ENCODE measurements around the gene NCCRP1. TPM values are rescaled to one million over a fixed set of nuclear protein-coding genes. Genes with fewer than 3 reads are reported as not detected.
"Not testable (repeated sequence)": the region's sequence is repeated elsewhere in the genome, so short reads cannot be mapped to it uniquely, and the experiment has no call there.

NCCRP1 gene
- total and polyA plus RNA-seq, 7 experiments from 2014 or later = not detected

GRCh38 chr19:39212375-39212742 lies 15.6 kb downstream of the NCCRP1 start:
- Mint-ChIP-seq H3K36me3 (peaks cover 0 to 5% (median 4%) of the 10 kb centered on the region in 5 donors), H3K27ac (no peak overlapping the region), H3K4me1 (no peaks in the 10 kb centered on the region), H3K4me3 (no peak overlapping the region), H3K27me3 (peaks cover 0 to 13% (median 5%) of the 10 kb centered on the region in 5 donors), H3K9me3 (peaks cover 0 to 5% (median 0%) of the 10 kb centered on the region in 11 donors)
- ChIA-PET POLR2A (no interaction called here), CTCF (interaction anchor here (0.6 to 1.1 kb wide), 2 partner anchors 94 to 114 kb away, joined by 3 read pairs; no protein-coding TSS in a partner anchor)
- peak in 8 of 9 donors; percentile 24 to 58 (median 46) for DNase-seq
- intact Hi-C loops (cut with micrococcal nuclease) = loop anchor here (1.0 kb wide), 5 partner anchors 116 to 328 kb away; partner anchors contain the start of genes PLEKHG2 (in 2 of the 2), EID2 (in 1 of the 2), EID2B (in 1 of the 2) and MED29 (in 1 of the 2)
- Histone ChIP-seq H3K4me1 (ENCODE audit: control insufficient read depth in 2 of 2, insufficient read depth in 2 of 2, low read length in 2 of 2) (no peaks in the 10 kb centered on the region), H3K27me3 (ENCODE audit: control insufficient read depth in 2 of 2, insufficient read depth in 2 of 2, low read length in 2 of 2) (no peaks in the 10 kb centered on the region), H3K27ac (ENCODE audit: low read depth, low read length) (no peak overlapping the region), H3K4me3 (ENCODE audit: low read length) (no peak overlapping the region), H3K36me3 (ENCODE audit: control insufficient read depth in 2 of 3, insufficient read depth in 3 of 3, low read length in 3 of 3) (no peaks in the 10 kb centered on the region), H3K9me3 (ENCODE audit: control insufficient read depth in 2 of 3, low read length in 3 of 3) (no peaks in the 10 kb centered on the region)
- ATAC-seq = peak; percentile 80

- ATAC-seq; H3K36me3 ChIP-seq (ENCODE audit: control insufficient read depth in 2 of 3, insufficient read depth in 3 of 3, low read length in 3 of 3); H3K27ac ChIP-seq (ENCODE audit: low read depth, low read length); H3K9me3 Mint-ChIP-seq; H3K27me3 ChIP-seq (ENCODE audit: control insufficient read depth in 2 of 2, insufficient read depth in 2 of 2, low read length in 2 of 2); intact Hi-C loops (cut with micrococcal nuclease); H3K4me3 ChIP-seq (ENCODE audit: low read length); DNase-seq; H3K27ac Mint-ChIP-seq; H3K4me3 Mint-ChIP-seq; H3K9me3 ChIP-seq (ENCODE audit: control insufficient read depth in 2 of 3, low read length in 3 of 3); CTCF ChIA-PET; H3K36me3 Mint-ChIP-seq; H3K4me1 Mint-ChIP-seq; H3K4me1 ChIP-seq (ENCODE audit: control insufficient read depth in 2 of 2, insufficient read depth in 2 of 2, low read length in 2 of 2): not testable (repeated sequence)
- POLR2A ChIA-PET = interaction anchor here (0.6 kb wide), 1 partner anchor 1074 kb away, joined by 4 read pairs; no protein-coding TSS in a partner anchor
- H3K27me3 Mint-ChIP-seq = peaks cover 7 to 33% (median 9%) of the 10 kb centered on the region in 5 donors
Observed at GRCh38 chr19:39215323-39215722, 18.6 kb downstream of the NCCRP1 start.

- Mint-ChIP-seq H3K27ac (no peak overlapping the region), H3K9me3 (peaks cover 0 to 5% (median 0%) of the 10 kb centered on the region in 11 donors), H3K4me3 (no peak overlapping the region), H3K36me3 (peaks cover 0 to 10% (median 4%) of the 10 kb centered on the region in 5 donors), H3K4me1 (peaks cover 0 to 3% (median 0%) of the 10 kb centered on the region in 7 donors), H3K27me3 (peaks cover 9 to 46% (median 17%) of the 10 kb centered on the region in 5 donors)
- ATAC-seq (no peak), DNase-seq (no peak)
- no peak overlapping the region for H3K27ac ChIP-seq (ENCODE audit: low read depth, low read length)
- POLR2A ChIA-PET = no interaction called here
- no peaks in the 10 kb centered on the region for H3K9me3 ChIP-seq (ENCODE audit: control insufficient read depth in 2 of 3, low read length in 3 of 3)
- H3K4me3 ChIP-seq (ENCODE audit: low read length) = no peak overlapping the region
- H3K4me1 ChIP-seq (ENCODE audit: control insufficient read depth in 2 of 2, insufficient read depth in 2 of 2, low read length in 2 of 2) = no peaks in the 10 kb centered on the region
- H3K27me3 ChIP-seq (ENCODE audit: control insufficient read depth in 2 of 2, insufficient read depth in 2 of 2, low read length in 2 of 2) = no peaks in the 10 kb centered on the region
- CTCF ChIA-PET = no interaction called here
- H3K36me3 ChIP-seq (ENCODE audit: control insufficient read depth in 2 of 3, insufficient read depth in 3 of 3, low read length in 3 of 3) = no peaks in the 10 kb centered on the region
- intact Hi-C loops (cut with micrococcal nuclease) = no loop called here
Observed at GRCh38 chr19:39217094-39217493, 20.3 kb downstream of the NCCRP1 start.

- Mint-ChIP-seq H3K27me3 (peaks cover 12 to 52% (median 20%) of the 10 kb centered on the region in 5 donors), H3K36me3 (peaks cover 0 to 10% (median 4%) of the 10 kb centered on the region in 5 donors), H3K27ac (no peak overlapping the region), H3K4me3 (peak overlapping the region in 1 of 10 donors; percentile 5), H3K9me3 (peaks cover 0 to 5% (median 0%) of the 10 kb centered on the region in 11 donors), H3K4me1 (peaks cover 0 to 3% (median 0%) of the 10 kb centered on the region in 7 donors)
- intact Hi-C loops (cut with micrococcal nuclease) = no loop called here
- Histone ChIP-seq H3K4me3 (ENCODE audit: low read length) (no peak overlapping the region), H3K4me1 (ENCODE audit: control insufficient read depth in 2 of 2, insufficient read depth in 2 of 2, low read length in 2 of 2) (no peaks in the 10 kb centered on the region), H3K9me3 (ENCODE audit: control insufficient read depth in 2 of 3, low read length in 3 of 3) (no peaks in the 10 kb centered on the region), H3K27me3 (ENCODE audit: control insufficient read depth in 2 of 2, insufficient read depth in 2 of 2, low read length in 2 of 2) (no peaks in the 10 kb centered on the region), H3K36me3 (ENCODE audit: control insufficient read depth in 2 of 3, insufficient read depth in 3 of 3, low read length in 3 of 3) (no peaks in the 10 kb centered on the region), H3K27ac (ENCODE audit: low read depth, low read length) (no peak overlapping the region)
- ATAC-seq (no peak), DNase-seq (no peak)
- ChIA-PET POLR2A (no interaction called here), CTCF (interaction anchor here (0.6 to 0.9 kb wide), 2 partner anchors 128 to 417 kb away, joined by 3 to 4 read pairs; no protein-coding TSS in a partner anchor)
Observed at GRCh38 chr19:39218230-39219007, 21.7 kb downstream of the NCCRP1 start.

GRCh38 chr19:39219108-39219507 lies 22.3 kb downstream of the NCCRP1 start:
- peaks cover 14 to 52% (median 20%) of the 10 kb centered on the region in 5 donors for H3K27me3 Mint-ChIP-seq
- DNase-seq, CTCF ChIA-PET: not testable (repeated sequence)

GRCh38 chr19:39223703-39224279 lies 27.0 kb downstream of the NCCRP1 start:
- ChIA-PET POLR2A (interaction anchor here (0.6 kb wide), 1 partner anchor 141 kb away, joined by 3 read pairs; no protein-coding TSS in a partner anchor), CTCF (no interaction called here)
- Mint-ChIP-seq H3K36me3 (peaks cover 0 to 5% (median 0%) of the 10 kb centered on the region in 5 donors), H3K4me1 (peaks cover 0 to 6% (median 0%) of the 10 kb centered on the region in 7 donors), H3K9me3 (peaks cover 0 to 2% (median 0%) of the 10 kb centered on the region in 11 donors), H3K27ac (no peak overlapping the region), H3K27me3 (peaks cover 17 to 38% (median 32%) of the 10 kb centered on the region in 5 donors), H3K4me3 (no peak overlapping the region)
- Histone ChIP-seq H3K9me3 (ENCODE audit: control insufficient read depth in 2 of 3, low read length in 3 of 3) (no peaks in the 10 kb centered on the region), H3K4me1 (ENCODE audit: control insufficient read depth in 2 of 2, insufficient read depth in 2 of 2, low read length in 2 of 2) (no peaks in the 10 kb centered on the region), H3K27ac (ENCODE audit: low read depth, low read length) (no peak overlapping the region), H3K27me3 (ENCODE audit: control insufficient read depth in 2 of 2, insufficient read depth in 2 of 2, low read length in 2 of 2) (no peaks in the 10 kb centered on the region), H3K4me3 (ENCODE audit: low read length) (no peak overlapping the region), H3K36me3 (ENCODE audit: control insufficient read depth in 2 of 3, insufficient read depth in 3 of 3, low read length in 3 of 3) (no peaks in the 10 kb centered on the region)
- DNase-seq = peak in 1 of 9 donors; percentile 17
- intact Hi-C loops (cut with micrococcal nuclease) = no loop called here
- ATAC-seq = no peak

More at GRCh38 chr19:39219108-39219507, 22.3 kb downstream of the NCCRP1 start:
- H3K27ac ChIP-seq (ENCODE audit: low read depth, low read length); intact Hi-C loops (cut with micrococcal nuclease); H3K4me1 ChIP-seq (ENCODE audit: control insufficient read depth in 2 of 2, insufficient read depth in 2 of 2, low read length in 2 of 2); H3K4me1 Mint-ChIP-seq; H3K4me3 Mint-ChIP-seq; H3K9me3 ChIP-seq (ENCODE audit: control insufficient read depth in 2 of 3, low read length in 3 of 3); H3K4me3 ChIP-seq (ENCODE audit: low read length); H3K27ac Mint-ChIP-seq; ATAC-seq; H3K27me3 ChIP-seq (ENCODE audit: control insufficient read depth in 2 of 2, insufficient read depth in 2 of 2, low read length in 2 of 2); H3K9me3 Mint-ChIP-seq; H3K36me3 ChIP-seq (ENCODE audit: control insufficient read depth in 2 of 3, insufficient read depth in 3 of 3, low read length in 3 of 3); POLR2A ChIA-PET: not testable (repeated sequence)
- peaks cover 0 to 10% (median 4%) of the 10 kb centered on the region in 5 donors for H3K36me3 Mint-ChIP-seq

All from naive thymus-derived CD4-positive, alpha-beta T cell (primary cell).